ENCODE data around the gene BCL2L1.

- no peak for TF ChIP-seq POLR2A (IDR thresholded peaks at IDR 0.05)
- no peak for TF ChIP-seq CTCF (IDR thresholded peaks at IDR 0.05)
These were observed 13.7 kb downstream of the BCL2L1 start for GRCh38 chr20:31708736-31709534.

Measured in ovary (tissue), 3 donors.